AG09319 (cell line): Measurements from ENCODE around the gene STAB2.

Experiments used
- DNase-seq: peaks from one replicate; pipeline ENCODE4 v3.0.0-alpha.2; 2010; ENCODE audit warnings: low read depth; ENCODE audit errors: extremely low read depth
- CTCF ChIP-seq: IDR thresholded peaks from 2 replicates; pipeline ENCODE4 v1.5.1; 2011; ENCODE audit warnings: low read depth, mild to moderate bottlenecking, inconsistent platforms, low read length, moderate library complexity

Gene STAB2

DNA sequence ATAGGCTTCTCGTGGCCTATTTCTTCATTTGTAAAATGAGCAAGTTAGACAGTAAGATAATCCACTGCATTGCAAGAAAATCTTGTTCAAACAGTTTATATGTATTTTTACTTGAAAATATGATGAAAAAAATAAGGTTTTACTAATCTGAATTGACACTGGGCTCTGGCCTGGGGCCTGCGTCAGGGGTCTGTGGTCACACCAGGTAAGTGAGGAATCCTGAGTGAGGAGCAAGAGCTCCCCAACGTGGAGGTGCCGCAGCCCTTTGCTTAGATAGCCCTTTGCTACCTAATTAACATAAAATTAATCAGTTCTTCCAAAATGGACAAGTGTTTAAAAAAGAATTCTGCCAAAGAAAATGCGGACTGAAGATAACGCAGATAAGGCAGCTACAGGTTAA, 39.1 kb upstream of the STAB2 start:
- TF ChIP-seq CTCF: no peak
- DNase-seq: no peak

DNA sequence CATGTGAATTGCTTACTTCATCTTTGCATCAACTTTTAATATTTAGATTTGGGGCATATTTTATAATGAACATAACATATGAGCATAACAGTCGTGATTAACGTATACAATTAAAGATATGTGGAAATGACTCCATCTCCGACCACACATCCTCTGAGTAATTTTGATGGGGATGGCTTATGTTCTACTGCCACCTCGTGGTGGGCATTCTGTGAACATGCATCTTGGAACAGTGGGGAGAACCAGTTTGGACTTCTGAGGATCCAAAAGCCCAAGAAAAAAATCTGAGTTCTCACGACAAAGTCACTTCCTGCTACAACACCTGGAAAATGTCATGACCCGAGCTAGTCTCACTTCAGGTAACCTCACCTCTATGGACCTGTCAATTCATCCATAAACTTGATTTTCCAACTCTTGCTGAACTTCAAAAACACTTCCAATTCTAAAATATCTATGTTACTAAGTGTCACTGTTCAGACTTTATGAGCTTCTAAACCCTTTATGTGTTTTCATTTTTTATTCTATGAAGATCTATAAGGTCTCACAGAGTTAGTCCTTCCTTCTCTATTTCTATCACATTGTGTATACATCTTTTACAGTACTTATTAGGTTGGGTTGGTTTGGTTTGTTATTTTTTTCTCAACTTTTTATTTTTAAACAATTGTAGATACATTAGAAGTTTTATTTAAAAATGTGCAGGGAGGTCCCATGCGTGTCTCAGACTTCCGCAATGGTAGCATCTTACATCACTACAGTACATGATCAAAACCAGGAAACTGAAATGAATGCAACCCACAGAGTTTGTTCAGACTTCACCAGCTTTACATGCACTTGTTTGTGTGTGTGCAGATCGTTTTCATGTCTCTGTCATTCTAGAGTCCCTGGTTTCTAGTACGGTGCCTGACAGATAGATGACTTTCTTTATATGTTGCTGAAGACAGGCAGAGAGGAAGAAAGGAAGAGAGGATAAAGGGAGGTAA, 38.2 kb upstream of the STAB2 start:
- peak; percentile 27 for DNase-seq
- peak; percentile 88 for TF ChIP-seq CTCF

DNA sequence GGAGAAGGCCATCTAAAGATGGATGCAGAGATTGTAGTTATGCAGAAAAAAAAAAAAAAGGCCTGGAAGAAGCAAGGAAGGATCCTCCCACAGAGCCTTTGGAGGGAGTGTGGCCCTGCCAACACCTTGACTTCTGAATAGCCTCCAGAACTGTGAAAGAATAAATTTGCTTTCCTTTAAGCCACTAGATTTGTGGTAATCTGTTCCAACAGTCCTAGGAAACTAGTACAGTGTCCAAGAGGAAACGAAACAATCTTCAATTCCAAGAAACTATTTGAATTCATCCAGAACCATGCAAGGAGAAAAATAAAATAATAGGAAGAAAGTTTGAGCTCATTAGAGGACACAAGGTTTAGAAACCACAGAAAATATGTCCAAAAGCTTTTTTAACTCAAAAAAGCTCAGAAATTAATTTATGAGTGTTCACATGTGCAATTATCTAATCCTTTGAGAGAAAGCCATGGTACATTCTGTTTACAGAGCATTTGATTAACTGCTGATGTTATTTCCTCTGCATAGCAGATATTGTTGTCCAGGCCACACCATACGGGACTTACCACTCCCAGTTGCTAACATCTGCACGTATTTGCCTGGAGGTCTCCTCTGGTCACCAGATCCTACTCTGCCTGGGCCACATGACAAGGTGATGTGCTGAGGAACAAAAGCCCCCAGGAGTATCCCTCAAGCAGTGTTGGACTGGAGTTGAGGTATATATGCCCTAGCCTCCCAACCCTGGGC, 30.0 kb upstream of the STAB2 start:
- TF ChIP-seq CTCF: no peak
- DNase-seq: no peak

DNA sequence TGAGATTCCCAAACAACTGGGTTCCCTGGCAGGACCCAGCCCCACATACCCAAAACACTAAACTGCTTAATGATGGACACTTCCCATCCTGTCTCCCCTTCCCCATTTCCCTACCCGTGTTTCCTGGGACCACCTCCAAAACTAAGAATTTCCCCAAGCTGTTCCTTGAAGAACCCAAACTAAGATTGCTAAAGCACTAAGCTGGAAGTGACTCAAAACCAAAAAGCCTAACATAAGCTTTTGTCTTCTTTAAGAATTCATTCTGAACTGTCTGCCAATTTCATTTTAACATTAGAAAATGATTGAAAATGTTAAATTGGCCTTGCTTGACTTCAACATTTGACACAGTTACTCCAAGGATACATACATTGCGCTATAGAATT, 29.5 kb upstream of the STAB2 start:
- no peak for DNase-seq
- TF ChIP-seq CTCF: no peak

GRCh38 chr12:103558879-103559278, 28.2 kb upstream of the STAB2 start:
- no peak for DNase-seq
- TF ChIP-seq CTCF: no peak

DNA sequence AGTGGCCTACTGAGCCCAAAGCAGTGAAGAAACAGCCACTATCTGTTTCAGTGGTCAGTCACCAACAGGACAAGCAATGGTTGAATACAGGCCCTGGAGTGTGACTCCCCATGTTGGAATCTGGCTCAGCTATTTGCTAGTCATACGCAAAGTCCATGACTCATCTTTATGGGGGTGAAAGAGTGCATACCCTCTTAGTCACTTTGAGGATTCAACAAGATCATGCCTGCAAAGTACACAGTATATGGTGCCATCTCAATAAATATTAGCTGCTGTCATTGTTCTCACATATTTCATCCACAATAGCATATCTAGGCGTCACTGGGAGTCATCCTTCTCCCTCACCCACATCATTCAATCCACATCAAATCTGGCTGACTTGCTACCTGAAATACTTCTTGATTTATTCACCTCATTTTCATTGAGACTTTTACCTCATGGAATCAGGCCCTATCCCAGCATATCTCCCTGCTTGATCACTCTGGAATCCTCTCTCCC, 26.4 kb upstream of the STAB2 start:
- peak; percentile 57 for DNase-seq
- TF ChIP-seq CTCF: no peak

DNA sequence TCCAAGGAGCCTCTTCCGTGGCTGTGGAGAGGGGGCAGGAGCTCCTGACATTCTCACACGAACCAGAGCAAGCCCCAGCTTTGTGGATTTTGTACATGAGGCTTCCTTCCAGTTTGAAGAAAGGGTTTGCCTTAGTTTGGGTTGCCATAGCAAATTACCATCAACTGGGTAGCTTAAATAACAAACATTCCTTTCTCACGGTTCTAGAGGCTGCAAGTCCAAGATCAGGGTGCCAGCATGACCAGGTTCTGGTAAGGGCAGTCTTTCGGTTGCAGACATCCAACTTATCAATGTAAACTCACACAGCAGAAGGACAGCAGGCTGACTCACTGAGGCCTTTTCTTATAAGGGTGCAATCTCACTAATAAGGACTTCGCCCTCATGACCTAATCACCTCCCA, 25.9 kb upstream of the STAB2 start:
- no peak for DNase-seq
- no peak for TF ChIP-seq CTCF
